Measurements from ENCODE around the gene KRTAP13-1. TPM values are rescaled to one million over a fixed set of nuclear protein-coding genes. Genes with fewer than 3 reads are reported as not detected.

Gene KRTAP13-1
- total RNA-seq, 2 donors from 2014 or later = not detected

- Mint-ChIP-seq H3K27me3 (peaks cover 10% of the 10 kb centered on the region), H3K4me1 (no peaks in the 10 kb centered on the region), H3K4me3 (no peak within 1 kb of the TSS), H3K36me3 (ENCODE audit: low read depth) (no peaks in the 10 kb centered on the region), H3K27ac (no peak within 1 kb of the TSS)
- no peaks in the 10 kb centered on the region for H3K9me3 ChIP-seq (ENCODE audit: control insufficient read depth, low read length, poor library complexity, severe bottlenecking)
- DNase-seq (no peak), ATAC-seq (no peak)
These were observed 34.4 kb downstream of the KRTAP13-1 start, which contains the start of gene KRTAP13-4 for GRCh38 chr21:30430170-30430655. TSS of gene KRTAP13-4 (plus strand) at chr21:30430220. CDS start at chr21:30430276, 56 bp downstream.

- peaks cover 15% of the 10 kb centered on the region for H3K27me3 Mint-ChIP-seq
- DNase-seq = no peak
- H3K4me1 Mint-ChIP-seq = no peaks in the 10 kb centered on the region
- no peak for ATAC-seq
- peaks cover 2% of the 10 kb centered on the region for H3K36me3 Mint-ChIP-seq (ENCODE audit: low read depth)
- H3K4me3 Mint-ChIP-seq = no peak overlapping the region
- H3K27ac Mint-ChIP-seq = no peak overlapping the region
- no peaks in the 10 kb centered on the region for H3K9me3 ChIP-seq (ENCODE audit: control insufficient read depth, low read length, poor library complexity, severe bottlenecking)
These were observed 38.3 kb downstream of the KRTAP13-1 start for GRCh38 chr21:30434033-30434631.

DNA sequence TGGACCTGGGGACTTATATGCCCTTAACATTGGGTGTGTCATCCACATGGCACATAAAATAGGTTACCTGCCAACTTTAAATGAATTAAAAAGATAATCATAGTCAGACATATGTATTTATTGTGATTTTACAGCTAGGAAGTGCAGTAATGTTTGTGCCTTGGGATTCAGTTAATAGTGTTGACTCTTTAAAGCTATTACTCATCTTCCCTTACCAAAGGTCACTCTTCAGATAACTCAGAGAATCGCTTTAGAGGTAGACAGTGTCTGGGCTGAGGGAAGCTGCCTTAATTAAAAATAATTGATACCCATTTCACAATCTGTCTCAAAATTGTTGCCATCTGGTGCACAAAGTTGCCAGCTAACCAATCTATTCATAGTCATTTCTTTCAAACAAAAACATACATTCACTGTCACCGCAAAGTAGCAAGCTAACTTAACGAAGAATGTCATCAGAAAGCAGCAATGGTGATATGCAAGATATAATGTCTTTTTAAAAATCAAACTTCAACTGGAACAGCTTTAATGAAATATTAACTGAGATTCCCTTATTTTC, 41.3 kb downstream of the KRTAP13-1 start:
- no peaks in the 10 kb centered on the region for H3K4me1 Mint-ChIP-seq
- H3K27me3 Mint-ChIP-seq = peaks cover 5% of the 10 kb centered on the region
- peaks cover 2% of the 10 kb centered on the region for H3K36me3 Mint-ChIP-seq (ENCODE audit: low read depth)
- H3K9me3 ChIP-seq (ENCODE audit: control insufficient read depth, low read length, poor library complexity, severe bottlenecking) = no peaks in the 10 kb centered on the region
- DNase-seq (no peak), ATAC-seq (no peak)
- H3K27ac Mint-ChIP-seq = no peak overlapping the region
- H3K4me3 Mint-ChIP-seq = no peak overlapping the region

GRCh38 chr21:30439975-30440374, 44.1 kb downstream of the KRTAP13-1 start, which contains the start of gene KRTAP15-1:
TSS of gene KRTAP15-1 (plus strand) at chr21:30440275. CDS start at chr21:30440328, 53 bp downstream.
- DNase-seq (no peak), ATAC-seq (no peak)
- no peak within 1 kb of the TSS for H3K27ac Mint-ChIP-seq
- no peaks in the 10 kb centered on the region for H3K4me1 Mint-ChIP-seq
- no peaks in the 10 kb centered on the region for H3K9me3 ChIP-seq (ENCODE audit: control insufficient read depth, low read length, poor library complexity, severe bottlenecking)
- H3K36me3 Mint-ChIP-seq (ENCODE audit: low read depth) = peaks cover 2% of the 10 kb centered on the region
- no peak within 1 kb of the TSS for H3K4me3 Mint-ChIP-seq
- H3K27me3 Mint-ChIP-seq = peaks cover 5% of the 10 kb centered on the region

DNA sequence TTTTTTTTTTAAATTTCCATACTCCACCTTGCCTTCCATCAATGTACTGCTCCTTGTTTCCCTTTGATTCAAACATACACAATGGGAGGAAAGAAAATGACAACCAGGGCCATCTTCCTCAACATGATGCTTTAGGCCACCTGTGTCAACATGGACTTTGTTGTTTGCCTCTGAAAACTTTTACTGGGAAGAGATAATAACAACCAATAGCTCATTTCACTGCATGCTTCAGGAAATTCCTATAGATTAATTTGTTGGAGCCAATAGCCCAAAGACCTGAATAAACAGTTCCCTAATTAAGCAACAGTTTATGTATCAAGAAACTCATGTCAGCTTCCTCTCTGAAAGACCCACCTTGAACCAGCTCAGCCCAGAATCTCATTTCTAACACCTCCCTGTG, 47.4 kb downstream of the KRTAP13-1 start:
- Mint-ChIP-seq H3K4me3 (no peak overlapping the region), H3K36me3 (ENCODE audit: low read depth) (no peaks in the 10 kb centered on the region), H3K4me1 (no peaks in the 10 kb centered on the region), H3K27ac (no peak overlapping the region), H3K27me3 (no peaks in the 10 kb centered on the region)
- no peak for ATAC-seq
- no peaks in the 10 kb centered on the region for H3K9me3 ChIP-seq (ENCODE audit: control insufficient read depth, low read length, poor library complexity, severe bottlenecking)
- DNase-seq = no peak

DNA sequence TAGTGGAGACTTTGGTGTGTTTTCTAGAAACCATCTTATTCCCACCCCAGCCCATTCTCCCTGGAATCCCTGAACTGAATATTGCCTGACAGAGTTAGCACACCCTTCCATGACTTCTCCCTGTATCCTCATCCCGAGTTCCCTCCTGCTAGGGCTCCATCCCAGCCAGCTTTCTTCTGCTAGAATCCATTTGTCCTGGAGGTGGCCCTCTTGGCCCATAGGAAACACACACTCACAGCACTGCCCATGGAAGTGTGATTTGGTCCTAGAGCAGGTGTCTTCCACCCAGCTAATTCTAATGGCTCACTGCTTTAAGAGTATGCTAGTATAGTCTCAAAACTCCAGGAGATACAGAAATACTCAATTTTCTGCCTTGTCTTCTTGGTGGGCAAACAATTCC, 48.4 kb downstream of the KRTAP13-1 start:
- Mint-ChIP-seq H3K27me3 (no peaks in the 10 kb centered on the region), H3K4me1 (no peaks in the 10 kb centered on the region), H3K27ac (no peak overlapping the region), H3K4me3 (no peak overlapping the region), H3K36me3 (ENCODE audit: low read depth) (no peaks in the 10 kb centered on the region)
- no peaks in the 10 kb centered on the region for H3K9me3 ChIP-seq (ENCODE audit: control insufficient read depth, low read length, poor library complexity, severe bottlenecking)
- ATAC-seq (no peak), DNase-seq (no peak)

Other genes starting within 250 kb of the KRTAP13-1 start
- gene CLDN17, start 229.2 kb upstream of the KRTAP13-1 start, total RNA-seq = not detected
- not detected for gene CLDN8, start 179.9 kb upstream of the KRTAP13-1 start, total RNA-seq
- not detected for gene KRTAP24-1, start 113.1 kb upstream of the KRTAP13-1 start, total RNA-seq
- gene KRTAP25-1, start 106.5 kb upstream of the KRTAP13-1 start, total RNA-seq = not detected
- not detected for gene KRTAP26-1, start 75.7 kb upstream of the KRTAP13-1 start, total RNA-seq
- not detected for gene KRTAP27-1, start 58.3 kb upstream of the KRTAP13-1 start, total RNA-seq
- gene KRTAP23-1, start 47.4 kb upstream of the KRTAP13-1 start, total RNA-seq = not detected
- gene KRTAP13-2, start 23.8 kb upstream of the KRTAP13-1 start, total RNA-seq = not detected
- gene KRTAP13-3, start 29.9 kb downstream of the KRTAP13-1 start, total RNA-seq = not detected
- not detected for gene KRTAP13-4, start 34.2 kb downstream of the KRTAP13-1 start, total RNA-seq
- not detected for gene KRTAP15-1, start 44.2 kb downstream of the KRTAP13-1 start, total RNA-seq
- gene KRTAP19-1, start 84.3 kb downstream of the KRTAP13-1 start, total RNA-seq = not detected
- gene KRTAP19-2, start 91.4 kb downstream of the KRTAP13-1 start, total RNA-seq = not detected
- gene KRTAP19-3, start 96.0 kb downstream of the KRTAP13-1 start, total RNA-seq = not detected
- gene KRTAP19-4, start 101.1 kb downstream of the KRTAP13-1 start, total RNA-seq = not detected
- not detected for gene KRTAP19-5, start 106.1 kb downstream of the KRTAP13-1 start, total RNA-seq
- not detected for gene KRTAP19-6, start 145.8 kb downstream of the KRTAP13-1 start, total RNA-seq
- gene KRTAP19-7, start 165.3 kb downstream of the KRTAP13-1 start, total RNA-seq = not detected
- not detected for gene KRTAP22-2, start 194.4 kb downstream of the KRTAP13-1 start, total RNA-seq
- gene KRTAP6-3, start 196.4 kb downstream of the KRTAP13-1 start, total RNA-seq = not detected
- gene KRTAP6-2, start 202.9 kb downstream of the KRTAP13-1 start, total RNA-seq = not detected
- gene KRTAP22-1, start 205.1 kb downstream of the KRTAP13-1 start, total RNA-seq = not detected
- not detected for gene KRTAP6-1, start 217.9 kb downstream of the KRTAP13-1 start, total RNA-seq
- gene KRTAP20-1, start 220.4 kb downstream of the KRTAP13-1 start, total RNA-seq = not detected
- not detected for gene KRTAP20-4, start 224.6 kb downstream of the KRTAP13-1 start, total RNA-seq
- gene KRTAP20-2, start 239.2 kb downstream of the KRTAP13-1 start, total RNA-seq = not detected
- not detected for gene KRTAP20-3, start 246.8 kb downstream of the KRTAP13-1 start, total RNA-seq

Measured in T-helper 17 cell (primary cell).